Measurements from ENCODE around the gene ZFTA. TPM values are rescaled to one million over a fixed set of nuclear protein-coding genes. Genes with fewer than 3 reads are reported as not detected.
A peak's percentile ranks its signal among the peaks of the same experiment; 100 is the strongest.

The ZFTA gene
- total RNA-seq, 4 donors from 2014 or later, result 2.9 to 12.0 (median 4.6) TPM

DNA sequence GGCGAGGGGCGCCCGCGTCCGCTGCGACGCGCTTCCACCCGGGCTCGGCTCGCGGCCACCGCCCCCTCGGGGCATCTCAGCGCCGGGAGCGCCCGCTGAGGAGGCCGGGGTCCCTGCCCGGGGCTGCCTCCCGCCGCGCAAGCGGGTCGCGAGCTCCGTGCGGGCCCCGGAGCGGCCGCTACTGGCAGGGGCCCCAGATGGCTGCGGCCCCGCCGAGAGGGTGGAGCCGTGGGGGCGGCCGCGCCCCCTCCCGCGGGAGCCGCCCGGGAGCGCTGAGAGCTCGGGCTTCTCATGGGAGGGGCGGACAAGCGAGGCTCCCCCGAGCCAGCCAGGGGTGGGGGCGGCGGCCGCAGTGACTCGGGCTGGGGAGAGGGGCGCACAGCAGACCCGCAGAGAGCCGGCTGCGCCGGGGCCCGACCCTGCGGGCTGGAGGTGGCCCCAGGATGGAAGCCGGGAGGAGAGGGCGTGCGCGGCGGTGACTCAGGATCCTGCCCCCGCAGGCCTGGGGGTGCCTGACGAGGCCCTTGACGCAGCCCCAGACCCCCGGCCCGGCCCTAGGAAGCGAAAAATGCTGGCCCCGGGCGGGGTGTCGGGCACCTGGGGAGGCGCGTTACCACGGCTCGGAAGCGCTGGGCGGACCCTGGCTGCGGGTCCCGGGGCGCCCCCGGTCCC, 603 bp upstream of the ZFTA start:
- intact Hi-C loops (cut with DNase I), result loop anchor here (10.0 kb wide), 1 partner anchor 46 kb away; the partner anchor contains the start of gene SPINDOC
- H3K4me3 ChIP-seq, result peak overlapping the region; percentile 47 to 98 (median 82)
- DNase-seq, result no peak
- peaks cover 14 to 55% (median 29%) of the 10 kb centered on the region in 3 donors for H3K4me1 ChIP-seq
- peak overlapping the region; percentile 65 to 89 (median 80) for H3K27ac ChIP-seq
- WGBS, 2 donors, result no CpG with 5 or more reads among the region's 82 CpGs
- H3K36me3 ChIP-seq, result peaks cover 0 to 9% (median 0%) of the 10 kb centered on the region in 3 donors
- no peaks in the 10 kb centered on the region for H3K9me3 ChIP-seq
- TF ChIP-seq CTCF (IDR thresholded peaks at IDR 0.05) (peak in 1 of 6 experiments; percentile 22), POLR2A (IDR thresholded peaks at IDR 0.05) (peak in 1 of 4 donors; percentile 18)
- peaks cover 0 to 11% (median 0%) of the 10 kb centered on the region in 4 donors for H3K27me3 ChIP-seq

DNA sequence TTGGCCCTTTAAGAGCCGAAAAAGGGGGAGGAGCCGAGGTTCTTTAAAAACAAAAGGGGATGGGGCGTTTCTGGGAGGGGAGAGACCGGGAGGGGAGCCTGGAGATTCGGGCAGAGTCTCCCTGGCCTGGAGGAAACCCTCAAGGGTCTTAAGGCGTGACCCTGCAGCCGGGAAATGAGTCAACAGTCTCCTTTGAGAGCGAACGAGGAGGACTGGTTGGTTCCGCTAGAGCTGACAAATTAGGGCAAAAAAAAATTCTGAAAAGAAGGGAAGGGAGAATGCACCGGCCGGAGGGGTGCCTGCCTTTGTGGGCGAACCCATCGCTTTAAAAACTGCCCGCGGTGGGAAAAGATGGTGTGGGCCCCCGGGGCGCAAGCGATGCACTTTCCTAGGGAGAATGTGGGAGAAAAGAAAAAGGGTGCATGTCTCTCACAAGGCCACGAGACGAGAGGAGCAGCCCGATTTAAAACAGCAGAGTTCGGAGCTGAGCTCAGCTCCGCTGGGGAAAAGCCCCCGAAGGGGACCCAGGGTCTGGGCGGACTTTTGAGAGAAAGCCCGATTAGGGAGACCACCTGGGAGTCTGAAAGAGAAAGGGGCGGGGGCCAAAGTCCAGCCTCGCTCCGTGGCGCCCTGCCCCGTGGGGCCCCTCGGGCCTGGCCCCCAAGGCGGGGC, 874 bp downstream of the ZFTA start:
- Histone ChIP-seq H3K27ac (peak overlapping the region; percentile 60 to 89 (median 84)), H3K4me3 (peak overlapping the region; percentile 47 to 98 (median 82)), H3K4me1 (peaks cover 17 to 70% (median 42%) of the 10 kb centered on the region in 3 donors), H3K9me3 (no peaks in the 10 kb centered on the region), H3K27me3 (peaks cover 0 to 11% (median 0%) of the 10 kb centered on the region in 4 donors), H3K36me3 (peaks cover 0 to 12% (median 0%) of the 10 kb centered on the region in 3 donors)
- no peak for TF ChIP-seq POLR2A (IDR thresholded peaks at IDR 0.05)
- TF ChIP-seq CTCF (IDR thresholded peaks at IDR 0.05), result no peak
- DNase-seq, result no peak
- WGBS, 2 donors, result 1 to 3% methylated on average over 24 to 26 of the region's 34 CpGs
- intact Hi-C loops (cut with DNase I), result loop anchor here (10.0 kb wide), 1 partner anchor 47 kb away; the partner anchor contains the start of gene SPINDOC

GRCh38 chr11:63767267-63767564, 1.4 kb downstream of the ZFTA start:
- Histone ChIP-seq H3K27me3 (peaks cover 0 to 11% (median 0%) of the 10 kb centered on the region in 4 donors), H3K36me3 (peaks cover 0 to 12% (median 0%) of the 10 kb centered on the region in 3 donors), H3K27ac (peak overlapping the region; percentile 60 to 89 (median 84)), H3K9me3 (no peaks in the 10 kb centered on the region), H3K4me1 (peaks cover 22 to 75% (median 47%) of the 10 kb centered on the region in 3 donors), H3K4me3 (peak overlapping the region; percentile 47 to 98 (median 82))
- TF ChIP-seq POLR2A (IDR thresholded peaks at IDR 0.05), result no peak
- no peak for TF ChIP-seq CTCF (IDR thresholded peaks at IDR 0.05)
- intact Hi-C loops (cut with DNase I), result loop anchor here (10.0 kb wide), 1 partner anchor 48 kb away; the partner anchor contains the start of gene SPINDOC
- 29% methylated on average over 1 of the region's 4 CpGs; no CpG with 5 or more reads in 1 of the 2 donors for WGBS, 2 donors
- DNase-seq, result no peak

GRCh38 chr11:63766531-63767235, 1.9 kb downstream of the ZFTA start:
- intact Hi-C loops (cut with DNase I), result loop anchor here (10.0 kb wide), 1 partner anchor 48 kb away; the partner anchor contains the start of gene SPINDOC
- peak overlapping the region in 2 of 4 donors; percentile 87 to 98 for H3K4me3 ChIP-seq
- WGBS, 2 donors, result 55 to 61% methylated on average over 4 to 5 of the region's 7 CpGs
- no peak for DNase-seq
- H3K27ac ChIP-seq, result peak overlapping the region in 3 of 4 donors; percentile 82 to 89 (median 87)
- peaks cover 22 to 80% (median 47%) of the 10 kb centered on the region in 3 donors for H3K4me1 ChIP-seq
- H3K27me3 ChIP-seq, result peaks cover 0 to 11% (median 0%) of the 10 kb centered on the region in 4 donors
- H3K36me3 ChIP-seq, result peaks cover 0 to 12% (median 0%) of the 10 kb centered on the region in 3 donors
- TF ChIP-seq CTCF (IDR thresholded peaks at IDR 0.05), result no peak
- no peak for TF ChIP-seq POLR2A (IDR thresholded peaks at IDR 0.05)
- H3K9me3 ChIP-seq, result no peaks in the 10 kb centered on the region
